ENCODE results near the gene RHBDD1.

GRCh38 chr2:226903179-226903578 is 67.3 kb downstream of the RHBDD1 start:
- TF ChIP-seq, protein P1, sequence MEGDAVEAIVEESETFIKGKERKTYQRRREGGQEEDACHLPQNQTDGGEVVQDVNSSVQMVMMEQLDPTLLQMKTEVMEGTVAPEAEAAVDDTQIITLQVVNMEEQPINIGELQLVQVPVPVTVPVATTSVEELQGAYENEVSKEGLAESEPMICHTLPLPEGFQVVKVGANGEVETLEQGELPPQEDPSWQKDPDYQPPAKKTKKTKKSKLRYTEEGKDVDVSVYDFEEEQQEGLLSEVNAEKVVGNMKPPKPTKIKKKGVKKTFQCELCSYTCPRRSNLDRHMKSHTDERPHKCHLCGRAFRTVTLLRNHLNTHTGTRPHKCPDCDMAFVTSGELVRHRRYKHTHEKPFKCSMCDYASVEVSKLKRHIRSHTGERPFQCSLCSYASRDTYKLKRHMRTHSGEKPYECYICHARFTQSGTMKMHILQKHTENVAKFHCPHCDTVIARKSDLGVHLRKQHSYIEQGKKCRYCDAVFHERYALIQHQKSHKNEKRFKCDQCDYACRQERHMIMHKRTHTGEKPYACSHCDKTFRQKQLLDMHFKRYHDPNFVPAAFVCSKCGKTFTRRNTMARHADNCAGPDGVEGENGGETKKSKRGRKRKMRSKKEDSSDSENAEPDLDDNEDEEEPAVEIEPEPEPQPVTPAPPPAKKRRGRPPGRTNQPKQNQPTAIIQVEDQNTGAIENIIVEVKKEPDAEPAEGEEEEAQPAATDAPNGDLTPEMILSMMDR (IDR thresholded peaks at IDR 0.05; ENCODE audit: low read depth, low read length, poor library complexity, severe bottlenecking), result no peak
- no peak for TF ChIP-seq EZH2phosphoT487 (IDR thresholded peaks at IDR 0.05; ENCODE audit: borderline replicate concordance, low read length)
